Gastrocnemius medialis (tissue), 4 donors: Measurements from ENCODE around the gene TNFRSF18. TPM values are rescaled to one million over a fixed set of nuclear protein-coding genes. Genes with fewer than 3 reads are reported as not detected.
A peak's percentile ranks its signal among the peaks of the same experiment; 100 is the strongest.

Source experiments
- ATAC-seq, 2 donors: fragments of 150-250 bp; one replicate each; pipeline ENCODE4 v1.9.1; 2016
- DNase-seq, 2 donors: peaks; one replicate each; pipeline ENCODE4 v3.0.0-alpha.2; 2019
- H3K27ac ChIP-seq, 4 donors: fragments of 200-600 bp; sonication (generic); 1 replicate in 1 of 4; 2 replicates in 3 of 4; pipeline ENCODE4 v1.5.1; 2016 to 2018; ENCODE audit warnings: mild to moderate bottlenecking in 2 of 4, moderate library complexity in 1 of 4
- H3K27me3 ChIP-seq, 3 donors: fragments of 200-600 bp; sonication (generic) in 2 of 3; 1 replicate in 1 of 3; 2 replicates in 2 of 3; pipeline versions ENCODE4 v1.5.1 to v1.6.0; 2016 to 2019; ENCODE audit warnings: mild to moderate bottlenecking in 1 of 3, moderate library complexity in 1 of 3
- H3K36me3 ChIP-seq, 2 donors: fragments of 200-600 bp; sonication (generic) in 1 of 2; one replicate each; pipeline ENCODE4 v1.5.1; 2017 to 2018
- H3K4me1 ChIP-seq, 2 donors: fragments of 200-600 bp; sonication (generic) in 1 of 2; one replicate each; pipeline ENCODE4 v1.5.1; 2016 to 2017; ENCODE audit warnings: mild to moderate bottlenecking in 2 of 2
- H3K4me3 ChIP-seq, 4 donors: fragments of 200-600 bp; sonication (generic) in 3 of 4; 1 replicate in 1 of 4; 2 replicates in 3 of 4; pipeline ENCODE4 v1.5.1; 2016 to 2019; ENCODE audit warnings: mild to moderate bottlenecking in 2 of 4
- H3K9me3 ChIP-seq, 3 donors: fragments of 200-600 bp; sonication (generic) in 2 of 3; 1 replicate in 1 of 3; 2 replicates in 2 of 3; pipeline ENCODE4 v1.5.1; 2016 to 2019
- POLR2A ChIP-seq, 2 donors: fragments of 450-650 bp; IDR thresholded peaks; one replicate each; pipeline ENCODE4 v1.6.1; 2017; ENCODE audit warnings: antibody characterized with exemption in 2 of 2, mild to moderate bottlenecking in 2 of 2, moderate library complexity in 2 of 2
- in situ Hi-C, 4 donors: fragments of 200-750 bp; cut with MboI; loops; one replicate each; pipeline versions ENCODE4 v1.15.0 to v1.8.0; 2017; ENCODE audit warnings: low sequenced_read_pairs in 4 of 4
- intact Hi-C: fragments of 100-400 bp; cut with DNase I; formaldehyde crosslinking; loops from one replicate; pipeline ENCODE4 v1.15.1; 2023; ENCODE audit warnings: low total_unique reads
- total RNA-seq, 4 donors: library from RNA; depleted of rRNA; stranded (reverse); fragments of >200 nt; gene quantifications; one replicate each; pipeline versions ENCODE4 v1.1.0 to v1.2.3, GENCODE V29; 2016
- TF ChIP-seq, protein P1 (sequence below), 5 experiments: fragments of 450-650 bp in 3 of 5; fragments of 200-600 bp in 2 of 5; sonication (generic) in 2 of 5; IDR thresholded peaks in 4 of 5; conservative IDR thresholded peaks in 1 of 5; 1 replicate in 4 of 5; 2 replicates in 1 of 5; pipeline ENCODE4 v1.5.1; 2016 to 2019; ENCODE audit warnings: antibody characterized with exemption in 5 of 5, mild to moderate bottlenecking in 3 of 5, moderate library complexity in 3 of 5

The TNFRSF18 gene
- total RNA-seq, 4 donors from 2014 or later: not detected

DNA sequence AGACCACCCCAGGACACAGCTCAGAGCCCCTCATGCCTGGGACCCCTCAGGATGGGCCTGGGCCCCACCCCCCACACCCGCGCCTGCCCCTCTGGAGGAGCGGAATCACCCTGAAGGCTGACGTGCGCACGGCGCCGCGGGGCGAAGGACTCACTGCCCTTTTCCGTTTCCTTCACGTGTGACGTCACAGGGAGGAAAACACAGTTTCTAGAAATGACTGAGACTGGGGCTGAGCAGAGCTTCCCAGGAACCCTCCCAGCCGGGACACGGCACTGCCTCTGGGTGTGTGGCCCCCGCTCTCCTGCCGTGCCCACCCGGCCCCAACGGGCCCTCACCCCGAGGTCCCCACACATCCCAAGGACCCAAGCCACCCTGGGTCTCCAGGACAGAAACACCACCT, 12.9 kb upstream of the TNFRSF18 start:
- Histone ChIP-seq H3K36me3 (peaks cover 0 to 68% of the 10 kb centered on the region in 2 donors), H3K27me3 (no peaks in the 10 kb centered on the region), H3K4me1 (peaks cover 0 to 4% of the 10 kb centered on the region in 2 donors), H3K4me3 (no peak overlapping the region), H3K9me3 (no peaks in the 10 kb centered on the region), H3K27ac (peak overlapping the region in 1 of 4 donors; percentile 55)
- ATAC-seq: no peak
- no peak for DNase-seq
- TF ChIP-seq, protein P1, sequence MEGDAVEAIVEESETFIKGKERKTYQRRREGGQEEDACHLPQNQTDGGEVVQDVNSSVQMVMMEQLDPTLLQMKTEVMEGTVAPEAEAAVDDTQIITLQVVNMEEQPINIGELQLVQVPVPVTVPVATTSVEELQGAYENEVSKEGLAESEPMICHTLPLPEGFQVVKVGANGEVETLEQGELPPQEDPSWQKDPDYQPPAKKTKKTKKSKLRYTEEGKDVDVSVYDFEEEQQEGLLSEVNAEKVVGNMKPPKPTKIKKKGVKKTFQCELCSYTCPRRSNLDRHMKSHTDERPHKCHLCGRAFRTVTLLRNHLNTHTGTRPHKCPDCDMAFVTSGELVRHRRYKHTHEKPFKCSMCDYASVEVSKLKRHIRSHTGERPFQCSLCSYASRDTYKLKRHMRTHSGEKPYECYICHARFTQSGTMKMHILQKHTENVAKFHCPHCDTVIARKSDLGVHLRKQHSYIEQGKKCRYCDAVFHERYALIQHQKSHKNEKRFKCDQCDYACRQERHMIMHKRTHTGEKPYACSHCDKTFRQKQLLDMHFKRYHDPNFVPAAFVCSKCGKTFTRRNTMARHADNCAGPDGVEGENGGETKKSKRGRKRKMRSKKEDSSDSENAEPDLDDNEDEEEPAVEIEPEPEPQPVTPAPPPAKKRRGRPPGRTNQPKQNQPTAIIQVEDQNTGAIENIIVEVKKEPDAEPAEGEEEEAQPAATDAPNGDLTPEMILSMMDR (IDR thresholded peaks at IDR 0.05 in 4 of 5, conservative IDR thresholded peaks at IDR 0.05 in 1 of 5): no peak
- no peak for TF ChIP-seq POLR2A (IDR thresholded peaks at IDR 0.05)
- in situ Hi-C loops (no loop called here), intact Hi-C loops (no loop called here)

DNA sequence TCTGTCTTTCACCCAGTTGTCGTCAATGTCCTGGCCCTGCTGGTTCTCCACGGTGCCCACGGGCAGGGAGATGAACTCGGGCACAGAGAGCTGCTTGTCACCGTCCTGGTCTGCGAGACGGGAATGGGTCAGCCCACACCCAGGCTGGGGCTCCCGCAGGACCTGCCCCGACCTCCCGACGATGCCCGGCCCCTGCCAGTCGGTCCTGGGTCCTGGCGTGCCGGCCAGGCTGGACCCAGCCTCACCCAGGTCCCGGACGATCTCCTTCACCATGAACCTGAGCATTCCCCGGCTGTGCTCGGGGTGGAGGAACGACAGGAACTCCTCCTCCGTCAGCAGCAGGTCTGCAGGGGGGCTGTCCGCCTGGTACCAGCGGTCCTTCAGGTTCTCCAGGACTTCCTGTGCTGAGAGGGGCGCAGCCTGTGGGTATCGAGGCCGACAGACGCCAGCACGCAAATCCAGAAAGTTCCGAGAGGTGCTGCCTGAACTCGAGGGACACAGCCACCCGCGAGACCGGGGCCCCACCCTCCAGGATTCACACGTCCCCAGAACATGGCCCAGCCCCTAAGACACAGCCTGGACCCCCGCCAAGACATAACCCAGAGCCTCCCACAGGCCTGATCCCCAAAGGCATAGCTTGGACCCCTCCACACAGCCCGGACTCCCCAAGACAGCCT, 12.3 kb upstream of the TNFRSF18 start:
- H3K36me3 ChIP-seq: peaks cover 0 to 67% of the 10 kb centered on the region in 2 donors
- H3K4me3 ChIP-seq: no peak overlapping the region
- no peaks in the 10 kb centered on the region for H3K9me3 ChIP-seq
- no peak for ATAC-seq
- no peak for DNase-seq
- in situ Hi-C loops: no loop called here
- H3K27me3 ChIP-seq: no peaks in the 10 kb centered on the region
- H3K4me1 ChIP-seq: peaks cover 0 to 4% of the 10 kb centered on the region in 2 donors
- TF ChIP-seq, protein P1 (IDR thresholded peaks at IDR 0.05 in 4 of 5, conservative IDR thresholded peaks at IDR 0.05 in 1 of 5): no peak
- H3K27ac ChIP-seq: peak overlapping the region in 1 of 4 donors; percentile 55
- intact Hi-C loops: no loop called here

DNA sequence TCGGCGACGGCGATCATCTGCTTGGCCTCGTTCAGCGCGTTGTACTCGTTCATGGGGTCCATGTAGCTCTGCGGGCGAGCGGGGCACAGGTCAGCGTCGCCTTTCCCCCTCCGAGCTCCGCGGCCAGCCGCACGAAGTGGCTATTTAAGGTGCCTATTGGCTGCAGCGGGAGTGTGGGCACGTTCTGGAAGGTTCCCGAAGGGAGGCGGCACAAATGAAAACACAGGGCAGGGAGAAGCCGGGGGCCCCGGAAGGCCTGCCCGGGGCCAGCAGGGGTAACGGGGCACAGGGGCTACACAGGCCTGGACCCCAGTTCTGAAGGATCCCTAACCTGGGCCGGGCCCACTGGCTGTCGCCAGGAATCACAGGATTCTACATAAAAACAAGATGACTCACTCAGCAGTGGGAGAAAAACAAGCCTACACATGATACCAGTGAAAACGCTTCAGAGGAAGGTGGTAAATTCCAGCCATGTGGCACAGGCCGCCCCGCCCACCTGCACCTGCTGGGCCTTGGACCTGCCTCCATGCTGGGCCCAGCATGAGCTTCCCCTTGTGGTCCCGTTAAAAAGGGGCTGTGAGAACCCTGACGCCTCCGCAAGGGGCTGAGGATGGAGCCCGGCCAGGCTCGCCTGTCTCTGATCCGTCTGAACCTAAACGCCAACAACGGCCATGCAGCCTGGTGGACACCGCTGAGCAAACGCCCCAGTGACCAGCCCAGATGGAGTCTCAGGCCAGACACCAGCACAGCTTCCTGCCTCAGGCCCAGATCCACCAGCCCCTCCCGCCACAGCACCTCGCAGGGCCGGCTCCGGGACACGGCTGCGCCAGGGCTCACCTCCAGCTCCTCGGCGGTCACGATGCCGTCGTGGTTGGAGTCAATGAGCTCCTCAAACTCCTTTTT, 11.5 kb upstream of the TNFRSF18 start:
- in situ Hi-C loops (no loop called here), intact Hi-C loops (no loop called here)
- no peak for ATAC-seq
- no peak for DNase-seq
- no peak for TF ChIP-seq POLR2A (IDR thresholded peaks at IDR 0.05)
- TF ChIP-seq, protein P1 (IDR thresholded peaks at IDR 0.05 in 4 of 5, conservative IDR thresholded peaks at IDR 0.05 in 1 of 5): no peak
- Histone ChIP-seq H3K27ac (peak overlapping the region in 2 of 4 donors; percentile 9 to 55), H3K9me3 (no peaks in the 10 kb centered on the region), H3K27me3 (no peaks in the 10 kb centered on the region), H3K36me3 (peaks cover 0 to 60% of the 10 kb centered on the region in 2 donors), H3K4me1 (peaks cover 0 to 4% of the 10 kb centered on the region in 2 donors), H3K4me3 (no peak overlapping the region)

DNA sequence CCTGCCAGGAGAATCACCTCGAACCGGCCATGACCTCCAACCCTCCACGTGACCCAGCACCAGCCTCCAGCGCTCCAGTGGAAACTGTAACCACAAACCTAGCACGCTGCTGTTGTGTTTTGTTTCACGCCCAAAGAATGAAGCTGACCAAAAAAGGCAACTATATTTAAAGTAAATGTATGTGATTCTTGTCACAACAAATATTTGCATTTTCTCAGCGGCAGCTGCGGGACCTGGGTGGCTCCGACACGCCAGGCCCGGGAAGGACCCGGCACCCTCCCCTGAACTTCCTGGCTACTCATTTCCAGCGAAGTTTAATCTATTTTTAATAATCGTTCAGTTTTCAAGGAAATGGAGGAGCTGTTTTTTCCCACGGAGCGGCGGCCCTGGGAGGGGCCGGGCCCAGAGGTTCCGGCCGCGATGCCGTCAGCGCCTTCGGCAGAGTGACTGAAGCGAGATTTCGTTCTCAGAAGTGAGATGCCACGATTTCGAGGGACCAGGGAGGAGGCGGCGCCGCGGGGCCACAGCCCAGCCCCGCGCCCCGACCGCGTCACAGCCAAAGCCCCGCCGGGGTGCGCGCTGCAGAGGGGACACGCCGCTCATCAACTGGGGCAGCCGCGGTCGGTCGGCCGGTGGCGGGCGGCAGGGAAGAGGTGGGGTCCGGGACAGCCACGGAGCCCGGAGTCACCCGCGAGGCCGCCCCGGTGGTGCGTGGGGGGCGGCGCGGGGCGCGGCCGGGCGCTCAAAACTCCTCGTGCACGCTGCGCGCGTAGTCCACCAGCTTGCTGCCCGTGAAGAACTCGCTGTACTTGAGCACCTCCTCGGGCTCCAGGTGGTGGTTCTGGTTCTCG, 10.6 kb upstream of the TNFRSF18 start:
- no peak for ATAC-seq
- no peak for DNase-seq
- H3K4me1 ChIP-seq: peaks cover 0 to 4% of the 10 kb centered on the region in 2 donors
- intact Hi-C loops (no loop called here), in situ Hi-C loops (no loop called here)
- peaks cover 0 to 51% of the 10 kb centered on the region in 2 donors for H3K36me3 ChIP-seq
- H3K27ac ChIP-seq: peak overlapping the region in 3 of 4 donors; percentile 28 to 62 (median 50)
- H3K9me3 ChIP-seq: no peaks in the 10 kb centered on the region
- TF ChIP-seq POLR2A (IDR thresholded peaks at IDR 0.05): no peak
- TF ChIP-seq, protein P1 (IDR thresholded peaks at IDR 0.05 in 4 of 5, conservative IDR thresholded peaks at IDR 0.05 in 1 of 5): no peak
- H3K4me3 ChIP-seq: no peak overlapping the region
- no peaks in the 10 kb centered on the region for H3K27me3 ChIP-seq
